PC-3 (cell line): Measurements from ENCODE around the gene NEK11.

ENCODE experiments used
- CTCF ChIP-seq: fragments of 300-600 bp; sonication (generic); conservative IDR thresholded peaks from 2 replicates; pipeline ENCODE4 v1.5.1; 2017; ENCODE audit warnings: antibody characterized with exemption, low read depth, mild to moderate bottlenecking, low read length
- EZH2 ChIP-seq: fragments of 300-600 bp; sonication (generic); IDR thresholded peaks from one replicate; pipeline ENCODE4 v1.6.1; 2017; ENCODE audit warnings: antibody characterized with exemption, mild to moderate bottlenecking, low read length; ENCODE audit not compliant: unreplicated experiment
- EZH2phosphoT487 ChIP-seq: fragments of 300-600 bp; sonication (generic); IDR thresholded peaks from 2 replicates; pipeline ENCODE4 v1.6.1; 2018; ENCODE audit warnings: mild to moderate bottlenecking, antibody characterized with exemption, low read length, borderline replicate concordance

- no peak for TF ChIP-seq CTCF
- TF ChIP-seq EZH2: no peak
- no peak for TF ChIP-seq EZH2phosphoT487
Observed at GRCh38 chr3:131361464-131362421, 335.1 kb downstream of the NEK11 start.
